Astrocyte of the cerebellum (primary cell): Measurements from ENCODE around the gene INSYN1.
"Not testable (repeated sequence)": the region's sequence is repeated elsewhere in the genome, so short reads cannot be mapped to it uniquely, and the experiment has no call there.

Experiments used
- DNase-seq: peaks from one replicate; pipeline ENCODE4 v3.0.0-alpha.2; 2011; ENCODE audit warnings: low read depth
- H3K4me3 ChIP-seq: 2 replicates; pipeline ENCODE4 v1.5.1; 2011; ENCODE audit warnings: mild to moderate bottlenecking, low read depth, low read length, moderate library complexity
- CTCF ChIP-seq: IDR thresholded peaks from 2 replicates; pipeline ENCODE4 v1.5.1; 2012; ENCODE audit warnings: low read length, low read depth, moderate library complexity, mild to moderate bottlenecking; ENCODE audit errors: missing control alignments
- in situ Hi-C: cut with HindIII; loops from 2 replicates; pipeline ENCODE4 v1.10.0; 2017; ENCODE audit warnings: low sequenced_read_pairs

The INSYN1 gene

GRCh38 chr15:73709241-73709640 lies 43.9 kb downstream of the INSYN1 start:
- in situ Hi-C loops = no loop called here
- H3K4me3 ChIP-seq = no peak overlapping the region
- DNase-seq = no peak
- no peak for TF ChIP-seq CTCF

GRCh38 chr15:73708691-73709090 lies 44.5 kb downstream of the INSYN1 start:
- in situ Hi-C loops = no loop called here
- H3K4me3 ChIP-seq = no peak overlapping the region
- TF ChIP-seq CTCF = no peak
- no peak for DNase-seq

GRCh38 chr15:73704869-73705645 lies 48.1 kb downstream of the INSYN1 start:
- in situ Hi-C loops = no loop called here
- no peak for DNase-seq
- TF ChIP-seq CTCF = peak; percentile 92
- H3K4me3 ChIP-seq = no peak overlapping the region

GRCh38 chr15:73704142-73704868 lies 48.8 kb downstream of the INSYN1 start:
- in situ Hi-C loops, H3K4me3 ChIP-seq, DNase-seq: not testable (repeated sequence)

GRCh38 chr15:73703601-73704000 lies 49.5 kb downstream of the INSYN1 start:
- DNase-seq, in situ Hi-C loops, H3K4me3 ChIP-seq: not testable (repeated sequence)

GRCh38 chr15:73702311-73703239 lies 50.6 kb downstream of the INSYN1 start:
- in situ Hi-C loops, DNase-seq, H3K4me3 ChIP-seq: not testable (repeated sequence)

GRCh38 chr15:73700041-73700842 lies 52.9 kb downstream of the INSYN1 start:
- in situ Hi-C loops = no loop called here
- H3K4me3 ChIP-seq = no peak overlapping the region
- peak; percentile 93 for TF ChIP-seq CTCF
- peak; percentile 66 for DNase-seq
